ENCODE data around the gene LIFR. TPM values are rescaled to one million over a fixed set of nuclear protein-coding genes. Genes with fewer than 3 reads are reported as not detected.

The LIFR gene
- total and polyA plus RNA-seq, 12 donors: 9.2 to 118 (median 59.0) TPM

- Histone ChIP-seq H3K9me3 (replicated peaks in 1 of 3) (no peaks in the 10 kb centered on the region), H3K27ac (peak overlapping the region in 2 of 5 donors; percentile 19 to 97), H3K4me1 (replicated peaks in 1 of 2) (peaks cover 0 to 43% of the 10 kb centered on the region in 2 donors), H3K36me3 (replicated peaks in 1 of 2) (no peaks in the 10 kb centered on the region), H3K4me3 (no peak overlapping the region), H3K27me3 (no peaks in the 10 kb centered on the region)
- WGBS, 4 donors: 68 to 78% (median 76%) methylated on average over 2 of the region's 2 CpGs
- TF ChIP-seq POLR2A (IDR thresholded peaks at IDR 0.05) (no peak), CTCF (IDR thresholded peaks at IDR 0.05) (no peak)
- intact Hi-C loops (cut with DNase I): loop anchor here in 1 of 2 donors (10.0 kb wide), 1 partner anchor 200 kb away; no protein-coding TSS in a partner anchor
- DNase-seq: no peak
These were observed 91.4 kb downstream of the LIFR start for GRCh38 chr5:38465061-38465460.

- no peak overlapping the region for H3K4me3 ChIP-seq
- intact Hi-C loops (cut with DNase I): loop anchor here in 1 of 2 donors (10.0 kb wide), 1 partner anchor 201 kb away; no protein-coding TSS in a partner anchor
- peaks cover 0 to 40% of the 10 kb centered on the region in 2 donors for H3K4me1 ChIP-seq (replicated peaks in 1 of 2)
- H3K36me3 ChIP-seq (replicated peaks in 1 of 2): no peaks in the 10 kb centered on the region
- H3K27me3 ChIP-seq: no peaks in the 10 kb centered on the region
- WGBS, 4 donors: 27 to 55% (median 39%) methylated on average over 10 of the region's 10 CpGs
- TF ChIP-seq CTCF (IDR thresholded peaks at IDR 0.05): no peak
- no peak for TF ChIP-seq POLR2A (IDR thresholded peaks at IDR 0.05)
- peak in 6 of 7 donors; percentile 47 to 69 (median 48) for DNase-seq
- H3K9me3 ChIP-seq (replicated peaks in 1 of 3): no peaks in the 10 kb centered on the region
- peak overlapping the region in 3 of 5 donors; percentile 19 to 97 (median 45) for H3K27ac ChIP-seq
These were observed 92.6 kb downstream of the LIFR start for GRCh38 chr5:38463634-38464521.

GRCh38 chr5:38462976-38463633, 93.3 kb downstream of the LIFR start:
- intact Hi-C loops (cut with DNase I): loop anchor here in 1 of 2 donors (10.0 kb wide), 1 partner anchor 202 kb away; no protein-coding TSS in a partner anchor
- WGBS, 4 donors: 58 to 72% (median 64%) methylated on average over 7 of the region's 7 CpGs
- peaks cover 4% of the 10 kb centered on the region for H3K27me3 ChIP-seq
- peak overlapping the region in 2 of 5 donors; percentile 45 to 97 for H3K27ac ChIP-seq
- H3K36me3 ChIP-seq (replicated peaks in 1 of 2): no peaks in the 10 kb centered on the region
- no peak for DNase-seq
- TF ChIP-seq CTCF (IDR thresholded peaks at IDR 0.05) (no peak), POLR2A (IDR thresholded peaks at IDR 0.05) (no peak)
- H3K9me3 ChIP-seq (replicated peaks in 1 of 3): no peaks in the 10 kb centered on the region
- H3K4me3 ChIP-seq: no peak overlapping the region
- peaks cover 0 to 32% of the 10 kb centered on the region in 2 donors for H3K4me1 ChIP-seq (replicated peaks in 1 of 2)

- TF ChIP-seq CTCF (IDR thresholded peaks at IDR 0.05): no peak
- no peak for TF ChIP-seq POLR2A (IDR thresholded peaks at IDR 0.05)
- DNase-seq: peak in 1 of 7 donors; percentile 25
- intact Hi-C loops (cut with DNase I): no loop called here
- H3K4me1 ChIP-seq (replicated peaks in 1 of 2): peaks cover 0 to 5% of the 10 kb centered on the region in 2 donors
- no peak overlapping the region for H3K4me3 ChIP-seq
- no peak overlapping the region for H3K27ac ChIP-seq
- 88 to 93% (median 93%) methylated on average over 8 of the region's 8 CpGs for WGBS, 4 donors
- H3K27me3 ChIP-seq: peaks cover 7% of the 10 kb centered on the region
- no peaks in the 10 kb centered on the region for H3K36me3 ChIP-seq (replicated peaks in 1 of 2)
- no peaks in the 10 kb centered on the region for H3K9me3 ChIP-seq (replicated peaks in 1 of 3)
These were observed 98.3 kb downstream of the LIFR start for GRCh38 chr5:38458174-38458573.
